IPS DF 6.9 (cell line): ENCODE results near the gene RPL38.

ENCODE experiments used
- DNase-seq: peaks from one replicate; pipeline ENCODE4 v3.0.0-alpha.2; 2013; ENCODE audit warnings: low read depth, low spot score
- H3K27ac ChIP-seq: one replicate; pipeline ENCODE4 v1.5.1; 2013; ENCODE audit warnings: low read length, control low read depth
- H3K27me3 ChIP-seq: 2 replicates; pipeline ENCODE4 v1.6.1; 2013; ENCODE audit warnings: mild to moderate bottlenecking, low read length; ENCODE audit not compliant: control insufficient read depth, insufficient read depth
- H3K36me3 ChIP-seq: 2 replicates; pipeline ENCODE4 v1.6.1; 2013; ENCODE audit warnings: low read length; ENCODE audit not compliant: control insufficient read depth, insufficient read depth
- H3K4me1 ChIP-seq: 2 replicates; pipeline ENCODE4 v1.6.1; 2013; ENCODE audit warnings: low read length; ENCODE audit not compliant: control insufficient read depth, insufficient read depth
- H3K4me3 ChIP-seq: 2 replicates; pipeline ENCODE4 v1.5.1; 2013; ENCODE audit warnings: mild to moderate bottlenecking, low read length
- H3K9me3 ChIP-seq: 2 replicates; pipeline ENCODE4 v1.6.1; 2013; ENCODE audit warnings: low read length, inconsistent platforms; ENCODE audit not compliant: control insufficient read depth, insufficient read depth
- WGBS: extraction: QIAGEN DNeasy Blood & Tissue Kit; methylation state at CpG from one replicate; pipeline ENCODE4 v1.1.7; 2013; ENCODE audit warnings: mixed read lengths, missing lambda C conversion rate; ENCODE audit not compliant: insufficient read length, insufficient coverage; 5-methylcytosine and 5-hydroxymethylcytosine counted together

RPL38 gene

DNA sequence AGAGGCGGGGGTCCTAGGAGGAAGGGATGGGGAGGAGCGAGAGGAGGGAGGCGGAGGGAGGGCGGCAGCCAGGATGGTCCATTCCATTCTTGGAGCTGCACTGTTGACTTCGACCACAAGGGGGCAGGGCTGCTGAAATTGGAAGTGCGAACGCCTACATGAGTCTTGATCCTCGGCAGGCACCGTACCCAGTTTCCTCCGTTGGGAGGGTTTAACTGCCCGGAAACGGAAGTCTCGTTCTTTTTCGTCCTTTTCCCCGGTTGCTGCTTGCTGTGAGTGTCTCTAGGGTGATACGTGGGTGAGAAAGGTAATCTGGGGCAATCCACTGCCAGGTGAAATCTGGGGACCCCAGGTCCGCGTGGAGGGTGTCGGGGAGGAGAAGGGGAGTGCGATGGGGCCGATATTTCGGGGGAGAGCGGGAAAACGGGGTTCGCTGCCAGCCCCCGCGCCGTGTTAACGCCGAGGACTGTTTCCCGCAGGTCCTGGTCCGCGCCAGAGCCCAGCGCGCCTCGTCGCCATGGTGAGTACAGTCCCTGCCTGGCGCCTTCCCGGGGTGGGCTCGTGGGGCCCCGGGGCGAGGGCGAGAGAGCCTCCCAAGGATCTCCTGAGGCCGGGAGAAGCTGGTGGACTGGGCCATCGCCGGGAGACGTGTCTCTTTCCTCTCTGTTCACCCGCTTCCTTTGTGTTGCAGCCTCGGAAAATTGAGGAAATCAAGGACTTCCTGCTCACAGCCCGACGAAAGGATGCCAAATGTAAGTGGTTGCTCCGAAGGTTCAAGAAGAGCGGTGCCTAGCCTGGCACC, at the start of gene RPL38:
Gene RPL38, plus strand, starts transcription at position 240 of the 802 bp plus-strand sequence. Its CDS starts 278 bp downstream, at position 518.
- peaks cover 2% of the 10 kb centered on the region; the same call in 1 of the 2 replicates for H3K4me1 ChIP-seq
- peaks cover 24% of the 10 kb centered on the region for H3K36me3 ChIP-seq
- no peaks in the 10 kb centered on the region; the same call in 1 of the 2 replicates for H3K27me3 ChIP-seq
- no peak within 1 kb of the TSS for H3K27ac ChIP-seq
- peak; percentile 99 for DNase-seq
- no CpG with 5 or more reads among the region's 53 CpGs for WGBS
- H3K9me3 ChIP-seq: no peaks in the 10 kb centered on the region
- H3K4me3 ChIP-seq: peak within 1 kb of the TSS; percentile 89

DNA sequence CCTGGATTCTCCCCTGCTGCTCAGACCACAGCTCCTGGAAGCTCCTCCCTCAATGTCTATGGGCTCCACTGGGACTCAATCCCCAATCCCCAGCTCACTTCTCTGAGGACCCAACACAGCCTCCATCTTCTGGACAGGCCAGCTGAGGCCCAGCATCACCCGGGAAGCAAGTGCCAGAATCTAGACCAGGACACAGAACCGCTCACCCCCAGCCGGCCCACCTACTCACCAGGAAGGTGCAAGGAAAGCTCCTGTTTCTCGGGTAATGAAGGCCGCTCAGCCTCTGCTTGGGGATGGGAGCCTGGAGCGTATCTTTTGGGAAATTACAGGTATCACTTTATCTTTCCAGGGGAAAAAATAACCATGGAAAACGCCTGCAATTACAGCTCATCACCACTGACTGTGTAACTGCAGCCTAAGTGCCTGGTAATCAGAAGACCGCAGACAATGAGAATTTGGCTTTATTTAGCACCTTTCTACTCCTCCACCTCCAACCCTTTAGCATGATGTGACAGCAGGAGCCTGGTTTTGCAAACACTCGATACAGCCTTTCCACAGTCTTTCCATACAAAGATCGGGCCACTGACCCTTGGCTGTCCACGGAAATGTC, 49.6 kb upstream of the RPL38 start:
- Histone ChIP-seq H3K4me1 (peaks cover 3% of the 10 kb centered on the region; the same call in 1 of the 2 replicates), H3K27ac (no peak overlapping the region), H3K27me3 (no peaks in the 10 kb centered on the region), H3K36me3 (no peaks in the 10 kb centered on the region), H3K9me3 (no peaks in the 10 kb centered on the region), H3K4me3 (no peak overlapping the region)
- no CpG with 5 or more reads among the region's 11 CpGs for WGBS
- DNase-seq: no peak

DNA sequence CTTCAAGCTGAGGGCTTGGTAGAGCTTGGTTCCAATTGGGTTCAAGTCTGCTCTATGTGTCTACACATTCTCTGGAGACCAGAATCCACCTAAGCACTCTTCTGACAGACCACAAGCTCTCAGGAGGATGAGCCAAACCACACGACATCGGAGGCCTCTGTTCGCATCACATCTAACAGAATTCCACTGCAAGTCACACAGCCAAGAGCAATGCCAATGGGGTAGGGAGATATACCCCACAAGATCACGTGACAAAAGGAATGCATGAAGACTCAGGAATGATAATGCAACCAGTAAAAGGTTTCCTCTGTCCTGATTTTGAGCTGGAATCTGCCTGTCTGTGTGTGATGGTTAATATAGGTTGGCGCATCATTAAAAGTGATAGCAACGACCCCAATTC, 46.6 kb upstream of the RPL38 start:
- H3K36me3 ChIP-seq: no peaks in the 10 kb centered on the region
- H3K4me3 ChIP-seq: no peak overlapping the region
- no CpG with 5 or more reads among the region's 6 CpGs for WGBS
- H3K27ac ChIP-seq: no peak overlapping the region
- no peaks in the 10 kb centered on the region for H3K9me3 ChIP-seq
- no peak for DNase-seq
- H3K27me3 ChIP-seq: no peaks in the 10 kb centered on the region
- H3K4me1 ChIP-seq: no peaks in the 10 kb centered on the region

DNA sequence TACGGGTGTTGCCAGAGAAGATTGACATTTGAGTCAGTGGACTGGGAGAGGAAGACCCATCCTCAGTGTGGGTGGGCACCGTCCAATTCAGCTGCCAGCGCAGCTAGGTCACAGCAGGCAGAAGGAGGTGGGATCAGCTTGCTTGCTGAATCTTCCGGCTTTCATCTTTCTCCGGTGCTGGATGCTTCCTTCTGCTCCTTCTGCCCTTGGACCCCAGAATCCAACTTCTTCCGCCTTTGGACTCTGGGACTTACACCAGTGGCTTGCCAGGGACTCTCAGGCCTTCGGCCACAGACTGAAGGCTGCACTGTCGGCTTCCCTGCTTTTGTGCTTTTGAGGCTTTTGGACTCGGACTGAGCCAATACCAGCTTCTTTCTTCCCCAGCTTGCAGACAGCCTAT, 46.1 kb upstream of the RPL38 start:
- Histone ChIP-seq H3K9me3 (no peaks in the 10 kb centered on the region), H3K27me3 (no peaks in the 10 kb centered on the region), H3K4me3 (no peak overlapping the region), H3K36me3 (no peaks in the 10 kb centered on the region), H3K4me1 (no peaks in the 10 kb centered on the region), H3K27ac (no peak overlapping the region)
- WGBS: no CpG with 5 or more reads among the region's 9 CpGs
- no peak for DNase-seq

DNA sequence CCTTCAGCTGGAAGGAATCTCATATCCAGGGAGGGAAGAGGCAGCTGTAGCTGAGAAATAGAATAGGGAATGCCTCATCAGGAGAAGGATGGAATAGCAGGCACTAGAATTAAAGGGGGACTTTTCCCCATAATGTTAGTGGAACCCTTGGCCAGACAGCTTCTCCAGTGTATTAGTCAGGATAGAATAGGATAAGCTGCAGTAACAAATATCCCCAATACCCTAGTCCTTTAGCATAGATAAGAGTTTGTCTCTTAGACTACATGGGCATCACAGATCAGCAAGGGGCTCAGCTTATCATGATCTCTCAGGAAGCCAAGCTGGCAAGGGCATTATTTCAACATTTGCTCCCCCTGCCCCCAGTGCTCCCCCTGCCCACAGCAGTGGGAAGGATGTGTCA, 44.7 kb upstream of the RPL38 start:
- peaks cover 2% of the 10 kb centered on the region for H3K4me1 ChIP-seq
- H3K4me3 ChIP-seq: no peak overlapping the region
- H3K36me3 ChIP-seq: no peaks in the 10 kb centered on the region
- H3K9me3 ChIP-seq: no peaks in the 10 kb centered on the region
- no peak for DNase-seq
- no peak overlapping the region for H3K27ac ChIP-seq
- H3K27me3 ChIP-seq: no peaks in the 10 kb centered on the region

DNA sequence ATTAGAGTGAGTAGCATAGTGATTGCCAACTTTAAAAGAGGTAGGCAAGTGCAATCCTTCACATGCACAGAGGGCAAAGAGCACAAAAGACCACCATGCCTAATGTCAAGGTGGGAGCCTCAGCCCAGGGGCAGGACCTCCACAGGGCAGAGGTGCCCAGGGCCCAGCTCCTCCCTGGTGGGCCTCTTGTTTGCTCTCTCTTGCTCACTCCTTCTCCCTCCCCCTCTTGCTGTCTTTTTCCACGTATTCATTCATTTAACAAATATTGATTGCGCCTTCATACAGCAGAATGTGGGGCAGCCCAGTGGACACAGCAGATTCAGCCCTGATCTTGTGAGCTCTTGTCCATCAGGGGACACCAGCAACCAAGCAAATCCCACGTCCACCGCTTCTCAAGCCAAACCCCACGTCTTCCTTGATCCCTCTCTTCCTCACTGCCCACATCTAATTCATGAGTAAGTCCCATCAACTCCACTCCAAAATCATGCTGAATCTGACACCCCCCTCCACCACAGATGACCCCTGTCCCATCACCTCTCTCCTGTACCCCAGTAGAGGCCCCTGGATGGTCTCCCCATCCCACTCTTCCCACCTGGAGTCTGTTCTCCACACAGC, 44.1 kb upstream of the RPL38 start:
- no peak overlapping the region for H3K4me3 ChIP-seq
- no peaks in the 10 kb centered on the region for H3K27me3 ChIP-seq
- no peak overlapping the region for H3K27ac ChIP-seq
- no peaks in the 10 kb centered on the region for H3K9me3 ChIP-seq
- no peaks in the 10 kb centered on the region for H3K36me3 ChIP-seq
- peaks cover 2% of the 10 kb centered on the region for H3K4me1 ChIP-seq
- WGBS: no CpG with 5 or more reads among the region's 5 CpGs
- DNase-seq: no peak

DNA sequence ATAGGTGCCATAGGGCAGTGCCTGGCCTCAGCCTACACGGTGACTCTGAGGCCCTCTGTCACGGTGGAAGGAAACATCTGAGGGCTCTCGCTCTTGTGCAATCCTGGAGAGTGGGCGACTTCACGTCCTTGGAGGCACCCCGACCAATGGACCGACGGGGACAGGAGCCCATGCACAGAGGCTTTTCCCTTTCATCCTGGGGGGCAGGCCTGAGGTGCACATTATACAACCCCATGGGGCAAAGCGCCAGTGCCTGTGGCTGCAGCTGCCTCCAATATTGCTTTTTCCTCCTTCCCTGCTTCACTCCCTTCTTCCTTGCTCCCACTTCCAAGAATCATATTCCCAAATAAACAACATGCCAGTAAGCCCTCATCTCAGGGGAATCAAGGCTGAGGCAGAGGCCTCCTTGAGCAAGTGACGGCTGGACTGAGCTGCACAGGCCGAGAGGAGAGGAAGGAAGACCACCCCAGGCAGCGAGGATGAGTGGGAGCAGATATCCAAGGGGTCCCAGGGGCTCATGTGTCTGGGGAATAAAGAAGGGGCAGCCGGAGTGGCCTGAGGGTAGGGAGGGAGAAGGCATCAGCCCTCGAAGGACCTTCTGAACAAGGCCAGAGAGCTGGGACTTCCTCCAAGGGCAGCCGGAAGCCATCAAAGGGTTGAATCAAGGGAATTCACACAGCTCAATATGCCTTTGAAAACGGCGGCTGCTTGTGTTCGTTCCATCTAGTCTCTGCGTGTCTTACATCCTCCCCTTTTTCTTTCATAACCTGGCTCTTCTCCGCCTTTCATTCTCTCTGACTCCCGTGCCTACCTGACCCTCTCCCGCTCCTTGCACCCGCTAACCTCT, 42.6 kb upstream of the RPL38 start:
- DNase-seq: no peak
- H3K9me3 ChIP-seq: no peaks in the 10 kb centered on the region
- H3K27ac ChIP-seq: no peak overlapping the region
- H3K4me1 ChIP-seq: peaks cover 2% of the 10 kb centered on the region
- no CpG with 5 or more reads among the region's 23 CpGs for whole genome bisulfite sequencing
- H3K36me3 ChIP-seq: no peaks in the 10 kb centered on the region
- no peaks in the 10 kb centered on the region for H3K27me3 ChIP-seq
- no peak overlapping the region for H3K4me3 ChIP-seq

DNA sequence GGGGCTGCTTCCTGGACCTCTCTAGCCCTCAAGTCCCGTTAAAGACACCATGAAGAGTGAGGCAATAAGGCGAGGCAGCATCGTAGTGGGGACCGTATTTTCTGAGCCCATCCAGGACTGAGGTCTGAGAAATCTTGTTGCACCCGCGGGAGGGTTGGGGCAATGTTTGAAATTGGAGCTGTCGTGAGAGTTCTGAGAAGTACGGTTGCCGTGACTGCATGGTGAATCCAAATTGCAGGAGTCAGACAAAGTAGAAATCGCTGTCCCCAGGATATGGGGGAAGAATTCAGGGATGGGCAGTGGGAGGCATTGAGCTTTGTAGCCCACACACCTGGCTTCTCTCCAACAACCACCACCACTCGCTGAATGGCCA, 42.0 kb upstream of the RPL38 start:
- Histone ChIP-seq H3K27ac (no peak overlapping the region), H3K9me3 (no peaks in the 10 kb centered on the region), H3K36me3 (no peaks in the 10 kb centered on the region), H3K27me3 (no peaks in the 10 kb centered on the region), H3K4me1 (peaks cover 2% of the 10 kb centered on the region), H3K4me3 (no peak overlapping the region)
- DNase-seq: no peak
- WGBS: no CpG with 5 or more reads among the region's 11 CpGs

DNA sequence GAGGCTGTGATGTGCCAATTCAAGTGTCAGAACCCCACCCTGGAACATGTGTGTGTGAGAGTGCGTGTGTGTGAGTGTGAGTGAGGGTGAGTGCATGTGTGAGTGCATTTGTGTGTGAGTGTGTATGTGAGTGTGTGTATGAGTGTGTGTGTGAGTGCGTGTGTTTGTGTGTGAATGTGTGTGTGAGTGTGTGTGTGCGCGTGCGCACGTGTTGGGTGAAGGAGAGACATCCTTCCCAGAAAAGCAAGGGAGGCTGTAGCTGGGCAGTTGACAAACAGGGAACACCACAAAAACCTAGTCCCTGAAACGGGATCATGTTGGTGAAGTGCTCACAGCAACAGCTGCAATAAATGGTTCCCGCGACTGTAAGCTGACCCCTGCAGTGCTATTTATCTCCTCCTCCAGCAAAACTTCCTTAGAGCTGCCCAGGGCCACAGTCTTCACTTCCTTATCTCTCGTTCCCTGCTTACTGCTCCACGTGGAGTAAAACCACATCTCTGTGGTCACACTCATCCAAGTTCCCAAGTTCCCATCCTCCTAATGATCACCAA, 40.1 kb upstream of the RPL38 start:
- Histone ChIP-seq H3K4me1 (peaks cover 2% of the 10 kb centered on the region), H3K27me3 (no peaks in the 10 kb centered on the region), H3K4me3 (no peak overlapping the region), H3K27ac (no peak overlapping the region), H3K9me3 (no peaks in the 10 kb centered on the region), H3K36me3 (no peaks in the 10 kb centered on the region)
- DNase-seq: no peak
- 100% methylated on average over 6 of the region's 11 CpGs for WGBS

DNA sequence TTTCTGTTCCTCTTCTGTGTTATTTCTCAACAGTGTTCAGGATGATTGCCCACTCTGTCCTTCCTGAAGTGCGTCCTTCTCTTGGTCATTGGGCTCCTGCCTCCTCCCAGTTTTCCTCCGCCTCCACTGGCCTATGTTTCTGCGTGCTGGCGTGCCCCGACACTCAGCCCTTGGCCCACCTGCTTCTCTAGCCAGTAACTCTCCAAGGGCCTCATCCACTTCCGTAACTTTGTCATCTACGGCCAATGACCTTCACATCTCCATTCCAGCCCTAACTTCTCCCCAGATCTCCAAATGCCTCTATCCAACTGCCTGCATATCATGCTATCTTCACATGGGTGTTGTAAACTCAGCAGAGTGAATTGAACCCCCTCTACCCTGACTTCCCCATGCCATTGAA, 39.6 kb upstream of the RPL38 start:
- H3K27me3 ChIP-seq: no peaks in the 10 kb centered on the region
- WGBS: no CpG with 5 or more reads among the region's 7 CpGs

More for the DNA sequence above, 39.6 kb upstream of the RPL38 start:
- Histone ChIP-seq H3K4me1 (peaks cover 2% of the 10 kb centered on the region), H3K4me3 (no peak overlapping the region), H3K9me3 (no peaks in the 10 kb centered on the region), H3K27ac (no peak overlapping the region), H3K36me3 (no peaks in the 10 kb centered on the region)
- DNase-seq: no peak
